Measurements from ENCODE around the gene PHRF1.

DNA sequence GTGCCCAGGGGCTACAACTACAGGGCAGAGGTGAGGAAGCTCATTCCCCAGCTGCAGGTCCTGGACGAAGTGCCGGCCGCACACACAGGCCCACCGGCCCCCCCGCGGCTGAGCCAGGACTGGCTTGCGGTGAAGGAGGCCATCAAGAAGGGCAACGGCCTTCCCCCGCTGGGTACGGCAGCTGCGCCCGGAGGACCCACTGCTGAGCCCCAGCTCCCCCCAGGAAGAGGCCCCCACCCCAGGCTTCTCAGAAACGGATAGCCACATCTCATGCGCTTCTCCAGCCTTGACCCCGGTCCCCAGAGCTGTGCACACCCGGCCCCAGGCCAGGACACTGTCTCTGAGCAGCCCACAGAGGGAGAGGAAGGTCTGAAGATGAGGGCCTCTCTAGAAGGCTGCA, 25.1 kb upstream of the PHRF1 start:
- TF ChIP-seq, protein P1, sequence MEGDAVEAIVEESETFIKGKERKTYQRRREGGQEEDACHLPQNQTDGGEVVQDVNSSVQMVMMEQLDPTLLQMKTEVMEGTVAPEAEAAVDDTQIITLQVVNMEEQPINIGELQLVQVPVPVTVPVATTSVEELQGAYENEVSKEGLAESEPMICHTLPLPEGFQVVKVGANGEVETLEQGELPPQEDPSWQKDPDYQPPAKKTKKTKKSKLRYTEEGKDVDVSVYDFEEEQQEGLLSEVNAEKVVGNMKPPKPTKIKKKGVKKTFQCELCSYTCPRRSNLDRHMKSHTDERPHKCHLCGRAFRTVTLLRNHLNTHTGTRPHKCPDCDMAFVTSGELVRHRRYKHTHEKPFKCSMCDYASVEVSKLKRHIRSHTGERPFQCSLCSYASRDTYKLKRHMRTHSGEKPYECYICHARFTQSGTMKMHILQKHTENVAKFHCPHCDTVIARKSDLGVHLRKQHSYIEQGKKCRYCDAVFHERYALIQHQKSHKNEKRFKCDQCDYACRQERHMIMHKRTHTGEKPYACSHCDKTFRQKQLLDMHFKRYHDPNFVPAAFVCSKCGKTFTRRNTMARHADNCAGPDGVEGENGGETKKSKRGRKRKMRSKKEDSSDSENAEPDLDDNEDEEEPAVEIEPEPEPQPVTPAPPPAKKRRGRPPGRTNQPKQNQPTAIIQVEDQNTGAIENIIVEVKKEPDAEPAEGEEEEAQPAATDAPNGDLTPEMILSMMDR (IDR thresholded peaks at IDR 0.05), result no peak
- TF ChIP-seq POLR2A (IDR thresholded peaks at IDR 0.05), result no peak
- no peak for TF ChIP-seq POLR2AphosphoS5 (IDR thresholded peaks at IDR 0.05)
